A549 (cell line): Measurements from ENCODE around the gene NAT16.

Experiments
- BCL3 ChIP-seq: fragments of >200 bp; sonication (Bioruptor Twin); formaldehyde crosslinking; IDR thresholded peaks from 3 replicates; pipeline ENCODE4 v1.6.1; 2016
- USF2 ChIP-seq: fragments of 450-650 bp; IDR thresholded peaks from 2 replicates; pipeline ENCODE4 v1.6.1; 2014; ENCODE audit warnings: antibody characterized with exemption
- ZFP36 ChIP-seq: fragments of 450-650 bp; IDR thresholded peaks from 2 replicates; pipeline ENCODE4 v1.6.1; 2014; ENCODE audit warnings: borderline replicate concordance; ENCODE audit not compliant: partially characterized antibody

GRCh38 chr7:101222275-101222830 lies 42.3 kb upstream of the NAT16 start:
- no peak for TF ChIP-seq ZFP36
- TF ChIP-seq BCL3: no peak
- no peak for TF ChIP-seq USF2
